GM12878 (cell line): Measurements from ENCODE around the gene CDC42BPB. TPM values are rescaled to one million over a fixed set of nuclear protein-coding genes. Genes with fewer than 3 reads are reported as not detected.

Experiments used
- ATAC-seq: fragments of 200-7000 bp; cut with Tn5 transposase; 3 replicates; pipeline ENCODE4 v1.9.1; 2020; ENCODE audit warnings: mild to moderate bottlenecking, moderate library complexity
- BruUV-seq: library from RNA; stranded (reverse); fragments of 400-500 nt; replicated peaks from 2 replicates; lab custom pipeline; 2021; lab: Mats Ljungman, UMichigan
- CTCF ChIA-PET: fragments of 300-600 bp; sonication (Branson Sonifier 250); formaldehyde crosslinking; extraction: SDS; loops from one replicate; lab custom pipeline; 2021; ENCODE audit warnings: inconsistent platforms; lab: Yijun Ruan, JAX
- POLR2A ChIA-PET: fragments of 350-600 bp; formaldehyde crosslinking; extraction: SDS; loops from one replicate; lab custom pipeline; 2021; ENCODE audit warnings: inconsistent platforms; lab: Charles Lee
- RAD21 ChIA-PET: fragments of 300-600 bp; sonication (Branson Sonifier 250); formaldehyde crosslinking; loops from one replicate; lab custom pipeline; 2023; ENCODE audit warnings: antibody characterized with exemption; ENCODE audit not compliant: unreplicated experiment; lab: Charles Lee
- SMC1A ChIA-PET: fragments of 300-600 bp; sonication (Branson Sonifier 250); formaldehyde crosslinking; loops from one replicate; lab custom pipeline; 2023; ENCODE audit not compliant: unreplicated experiment, uncharacterized antibody; lab: Charles Lee
- DNase-seq: peaks from one replicate; pipeline ENCODE4 v3.0.0-alpha.2; 2011; ENCODE audit warnings: low read depth, low spot score
- FAIRE-seq: peaks from 3 replicates; lab custom pipeline; 2011; peaks lifted over from hg19 to GRCh38; lab: Jason Lieb, UNC
- H2AFZ ChIP-seq: 2 replicates; pipeline ENCODE4 v1.6.0; 2011; ENCODE audit warnings: low read depth, low read length, control low read depth; ENCODE audit not compliant: control insufficient read depth
- H3K27ac ChIP-seq: 2 replicates; pipeline ENCODE4 v1.5.1; 2011; ENCODE audit warnings: control low read depth; ENCODE audit not compliant: control insufficient read depth, insufficient read depth
- H3K27me3 ChIP-seq, 2 experiments: replicated peaks in 1 of 2; 2 replicates each; pipeline versions ENCODE4 v1.6.0 to v1.6.1; 2011; ENCODE audit warnings: low read length in 1 of 2; ENCODE audit not compliant: control insufficient read depth in 2 of 2, insufficient read depth in 2 of 2
- H3K36me3 ChIP-seq, 2 experiments: 2 replicates each; pipeline ENCODE4 v1.5.1; 2011; ENCODE audit warnings: low read length in 1 of 2; ENCODE audit not compliant: control insufficient read depth in 2 of 2, insufficient read depth in 2 of 2
- H3K4me1 ChIP-seq: 2 replicates; pipeline ENCODE4 v1.6.1; 2011; ENCODE audit warnings: mild to moderate bottlenecking, low read length, moderate library complexity, mixed read lengths; ENCODE audit not compliant: control insufficient read depth, insufficient read depth
- H3K4me2 ChIP-seq: 2 replicates; pipeline ENCODE4 v1.6.0; 2011; ENCODE audit warnings: control low read depth; ENCODE audit not compliant: control insufficient read depth, insufficient read depth
- H3K4me3 ChIP-seq: fragments of 200-600 bp; sonication (generic); 2 replicates; pipeline ENCODE4 v1.5.1; 2016
- H3K79me2 ChIP-seq: 2 replicates; pipeline ENCODE4 v1.6.0; 2011; ENCODE audit warnings: low read length; ENCODE audit not compliant: control insufficient read depth, insufficient read depth
- H3K9ac ChIP-seq: 2 replicates; pipeline ENCODE4 v1.8.0; 2011; ENCODE audit warnings: low read length, control low read depth, mixed read lengths; ENCODE audit not compliant: control insufficient read depth, insufficient read depth
- H3K9me3 ChIP-seq: replicated peaks from 3 replicates; pipeline ENCODE4 v1.5.1; 2011; ENCODE audit warnings: mild to moderate bottlenecking, low read length; ENCODE audit not compliant: control insufficient read depth, insufficient read depth
- H4K20me1 ChIP-seq: 2 replicates; pipeline ENCODE4 v1.6.0; 2011; ENCODE audit not compliant: control insufficient read depth, insufficient read depth
- EGR1 ChIP-seq, 2 experiments: IDR thresholded peaks; 1 replicate in 1 of 2; 2 replicates in 1 of 2; pipeline ENCODE4 v1.6.1; 2011 to 2012; ENCODE audit warnings: low read depth in 2 of 2, low read length in 2 of 2, borderline replicate concordance in 1 of 2, mild to moderate bottlenecking in 1 of 2, moderate library complexity in 1 of 2
- FOXK2 ChIP-seq: fragments of 450-650 bp; IDR thresholded peaks from 2 replicates; pipeline ENCODE4 v1.6.1; 2017; ENCODE audit warnings: mild to moderate bottlenecking, moderate library complexity
- IKZF1 ChIP-seq: fragments of 450-650 bp; conservative IDR thresholded peaks from 2 replicates; pipeline ENCODE4 v1.6.1; 2017; ENCODE audit warnings: antibody characterized with exemption, mild to moderate bottlenecking
- NFXL1 ChIP-seq: fragments of 450-650 bp; IDR thresholded peaks from 2 replicates; pipeline ENCODE4 v1.6.1; 2017; ENCODE audit warnings: antibody characterized with exemption, mild to moderate bottlenecking, borderline replicate concordance
- POLR2A ChIP-seq: IDR thresholded peaks from 2 replicates; pipeline ENCODE4 v1.6.1; 2011; ENCODE audit warnings: low read depth, mild to moderate bottlenecking, low read length
- POU2F2 ChIP-seq: IDR thresholded peaks from 3 replicates; pipeline ENCODE4 v1.6.1; 2011; ENCODE audit warnings: low read depth, mild to moderate bottlenecking, low read length, borderline replicate concordance
- SIN3A ChIP-seq: IDR thresholded peaks from 2 replicates; pipeline ENCODE4 v1.6.1; 2012; ENCODE audit warnings: low read depth, low read length, improper control_type of control experiment
- SIX5 ChIP-seq: IDR thresholded peaks from 2 replicates; pipeline ENCODE4 v1.6.1; 2011; ENCODE audit warnings: mild to moderate bottlenecking, low read depth, low read length, moderate library complexity; ENCODE audit not compliant: severe bottlenecking
- ZSCAN29 ChIP-seq: fragments of 450-650 bp; IDR thresholded peaks from 2 replicates; pipeline ENCODE4 v1.6.1; 2017; ENCODE audit warnings: mild to moderate bottlenecking, moderate library complexity
- WGBS: methylation state at CpG from one replicate; pipeline ENCODE4 v1.1.6; 2016; ENCODE audit warnings: low lambda C conversion rate; ENCODE audit not compliant: insufficient replicate concordance, insufficient coverage; ENCODE audit errors: missing lambda C conversion rate; 5-methylcytosine and 5-hydroxymethylcytosine counted together
- in situ Hi-C: fragments of 300-500 bp; cut with MboI; formaldehyde crosslinking; loops from 9 replicates; pipeline ENCODE4 v1.14.3; 2018; ENCODE audit warnings: mixed read lengths
- intact Hi-C: fragments of 100-400 bp; cut with micrococcal nuclease; formaldehyde crosslinking; loops from one replicate; pipeline ENCODE4 v1.14.2; 2022; ENCODE audit not compliant: unreplicated experiment
- polyA plus RNA-seq, 11 experiments: library from polyadenylated mRNA; depleted of rRNA in 4 of 11; unstranded in 6 of 11; stranded (reverse) in 5 of 11; fragments of >200 nt; fragmentation: Nextera tagmentation in 4 of 11; fragmentation: Illumina TruSeq in 1 of 11; extraction: Ambion mirVana in 4 of 11; extraction: Trizol in 1 of 11; gene quantifications; 1 replicate in 1 of 11; 2 replicates in 10 of 11; pipeline versions ENCODE4 v1.2.1 to v1.2.3, GENCODE V29; 2011 to 2016; ENCODE audit warnings: inconsistent platforms in 2 of 11, missing spikeins in 2 of 11, low read depth in 1 of 11
- total RNA-seq, 4 experiments: library from RNA; depleted of rRNA in 3 of 4; stranded (reverse); fragments of >200 nt in 3 of 4; fragmentation: Illumina TruSeq in 1 of 4; extraction: Trizol in 1 of 4; gene quantifications; 2 replicates each; pipeline versions ENCODE4 v1.2.1 to v1.2.3, GENCODE V29; 2013 to 2021

CDC42BPB gene
- total and polyA plus RNA-seq, 10 of the 15 experiments (the other 5 are each of a cell fraction or from before 2014, with no cell fraction given), result 0.42 to 22.1 (median 13.3) TPM

- DNase-seq, result no peak
- Histone ChIP-seq H2AFZ (no peak overlapping the region), H3K27ac (no peak overlapping the region), H3K4me3 (no peak overlapping the region), H3K4me2 (no peak overlapping the region), H4K20me1 (no peaks in the 10 kb centered on the region), H3K79me2 (no peaks in the 10 kb centered on the region), H3K9ac (no peak overlapping the region), H3K4me1 (peaks cover 23% of the 10 kb centered on the region), H3K36me3 (no peaks in the 10 kb centered on the region), H3K9me3 (no peaks in the 10 kb centered on the region), H3K27me3 (no peaks in the 10 kb centered on the region)
- ChIA-PET SMC1A (interaction anchor here (1.4 to 2.4 kb wide), 3 partner anchors 9 to 402 kb away, joined by 4 to 13 read pairs (median 8); no protein-coding TSS in a partner anchor), POLR2A (interaction anchor here (0.6 to 1.2 kb wide), 4 partner anchors 9 to 431 kb away, joined by 3 to 7 read pairs (median 5); no protein-coding TSS in a partner anchor), CTCF (interaction anchor here (0.7 to 3.2 kb wide), 5 partner anchors 9 to 196 kb away, joined by 3 to 37 read pairs (median 4); no protein-coding TSS in a partner anchor), RAD21 (interaction anchor here (0.5 to 2.7 kb wide), 5 partner anchors 9 to 402 kb away, joined by 3 to 17 read pairs (median 4); no protein-coding TSS in a partner anchor)
- TF ChIP-seq POU2F2 (no peak), POLR2A (no peak), FOXK2 (no peak), SIN3A (no peak), IKZF1 (no peak), NFXL1 (no peak), SIX5 (no peak), EGR1 (IDR thresholded peaks at IDR 0.05; ENCODE audit: borderline replicate concordance in 1 of 2, low read depth in 2 of 2, low read length in 2 of 2) (no peak), ZSCAN29 (no peak)
- FAIRE-seq, result no peak
- WGBS, result 12% methylated on average over 4 of the region's 4 CpGs
- BruUV-seq, result no TSS peak
- intact Hi-C loops (no loop called here), in situ Hi-C loops (no loop called here)
- no peak for ATAC-seq
Measured at GRCh38 chr14:103096387-103096786, 39.0 kb upstream of the CDC42BPB start.
